Mucosa of descending colon (tissue), 3 donors: ENCODE results near the gene ASB10. TPM values are rescaled to one million over a fixed set of nuclear protein-coding genes. Genes with fewer than 3 reads are reported as not detected.
A peak's percentile ranks its signal among the peaks of the same experiment; 100 is the strongest.

Experiments
- ATAC-seq: fragments of 200-7000 bp; cut with Tn5 transposase; one replicate; pipeline ENCODE4 v1.9.1; 2020; ENCODE audit warnings: mild to moderate bottlenecking, moderate library complexity
- DNase-seq, 3 donors: peaks; one replicate each; pipeline ENCODE4 v3.0.0-alpha.2; 2020
- H3K36me3 ChIP-seq: fragments of 200-600 bp; one replicate; pipeline ENCODE4 v1.8.0; 2021; ENCODE audit warnings: low read depth, mild to moderate bottlenecking
- H3K4me1 ChIP-seq: fragments of 200-600 bp; one replicate; pipeline ENCODE4 v1.8.0; 2021; ENCODE audit warnings: low read depth, mild to moderate bottlenecking
- H3K4me3 ChIP-seq: fragments of 200-600 bp; one replicate; pipeline ENCODE4 v1.8.0; 2021; ENCODE audit warnings: mild to moderate bottlenecking
- H3K9me3 ChIP-seq: fragments of 200-600 bp; one replicate; pipeline ENCODE4 v1.8.0; 2021; ENCODE audit warnings: mild to moderate bottlenecking
- CTCF ChIP-seq: fragments of 200-600 bp; IDR thresholded peaks from one replicate; pipeline ENCODE4 v1.8.0; 2022; ENCODE audit warnings: antibody characterized with exemption, mild to moderate bottlenecking
- intact Hi-C, 2 donors: fragments of 100-400 bp; cut with DNase I in 1 of 2; cut with micrococcal nuclease in 1 of 2; formaldehyde crosslinking; loops; one replicate each; pipeline versions ENCODE4 v1.11.0 to v1.11.1; 2022; cut with DNase I, micrococcal nuclease
- total RNA-seq, 3 donors: library from RNA; stranded (reverse); fragmentation: NEBNext Ultra II Directional in 2 of 3; extraction: Animal tissue kit (Norgen Biotek cat#: 25700) in 2 of 3; gene quantifications; one replicate each; pipeline versions ENCODE4 v1.2.1 to v1.2.4, GENCODE V29; 2021 to 2023
- donor health status: DM: no; HTN: no; CAD: no; lungs with moderate emphysema.
- donor health status: DM: no; HTN: no; CAD: no.
- donor health status: DM: no; HTN: yes; CAD: no.

The ASB10 gene
- total RNA-seq, 3 donors from 2014 or later: not detected

GRCh38 chr7:151209588-151209987, 22.5 kb upstream of the ASB10 start:
- no peak for TF ChIP-seq CTCF
- intact Hi-C loops: no loop called here
- DNase-seq (peak in 1 of 3 donors; percentile 10), ATAC-seq (no peak)
- H3K4me3 ChIP-seq: no peak overlapping the region
- no peaks in the 10 kb centered on the region for H3K36me3 ChIP-seq
- H3K4me1 ChIP-seq: no peaks in the 10 kb centered on the region
- no peaks in the 10 kb centered on the region for H3K9me3 ChIP-seq

- no peaks in the 10 kb centered on the region for H3K9me3 ChIP-seq
- no peak for ATAC-seq
- no peak overlapping the region for H3K4me3 ChIP-seq
- H3K4me1 ChIP-seq: no peaks in the 10 kb centered on the region
- no peak for TF ChIP-seq CTCF
- no peak for DNase-seq
- intact Hi-C loops: no loop called here
- H3K36me3 ChIP-seq: no peaks in the 10 kb centered on the region
Observed at GRCh38 chr7:151208253-151208862, 21.3 kb upstream of the ASB10 start.

- DNase-seq (no peak), ATAC-seq (no peak)
- H3K4me1 ChIP-seq: no peaks in the 10 kb centered on the region
- H3K36me3 ChIP-seq: no peaks in the 10 kb centered on the region
- TF ChIP-seq CTCF: no peak
- H3K4me3 ChIP-seq: no peak overlapping the region
- no peaks in the 10 kb centered on the region for H3K9me3 ChIP-seq
- intact Hi-C loops: no loop called here
Observed at GRCh38 chr7:151207804-151208203, 20.8 kb upstream of the ASB10 start.

- Histone ChIP-seq H3K4me3 (no peak overlapping the region), H3K9me3 (no peaks in the 10 kb centered on the region), H3K36me3 (no peaks in the 10 kb centered on the region), H3K4me1 (no peaks in the 10 kb centered on the region)
- intact Hi-C loops: no loop called here
- no peak for DNase-seq
- TF ChIP-seq CTCF: no peak
- no peak for ATAC-seq
Observed at GRCh38 chr7:151207315-151207714, 20.3 kb upstream of the ASB10 start.

- Histone ChIP-seq H3K4me1 (no peaks in the 10 kb centered on the region), H3K9me3 (no peaks in the 10 kb centered on the region), H3K36me3 (no peaks in the 10 kb centered on the region), H3K4me3 (no peak overlapping the region)
- ATAC-seq: peak; percentile 55
- no peak for TF ChIP-seq CTCF
- intact Hi-C loops: no loop called here
- DNase-seq: no peak
Observed at GRCh38 chr7:151206914-151207313, 19.9 kb upstream of the ASB10 start.

GRCh38 chr7:151205730-151206129, 18.7 kb upstream of the ASB10 start:
- H3K4me1 ChIP-seq: no peaks in the 10 kb centered on the region
- no peaks in the 10 kb centered on the region for H3K36me3 ChIP-seq
- no peak overlapping the region for H3K4me3 ChIP-seq
- no peak for TF ChIP-seq CTCF
- intact Hi-C loops: no loop called here
- no peak for ATAC-seq
- no peaks in the 10 kb centered on the region for H3K9me3 ChIP-seq
- no peak for DNase-seq
